ENCODE results near the gene C9orf78.

GRCh38 chr9:129786481-129786880 lies 48.6 kb downstream of the C9orf78 start:
- TF ChIP-seq POLR2A (IDR thresholded peaks at IDR 0.05; ENCODE audit: low read depth, low read length): no peak
- no peak for TF ChIP-seq POLR2AphosphoS5 (IDR thresholded peaks at IDR 0.05; ENCODE audit: low read depth, low read length)
